HG03108 (cell line): ENCODE data around the gene MYPOP.
"Not testable (repeated sequence)": the region's sequence is repeated elsewhere in the genome, so short reads cannot be mapped to it uniquely, and the experiment has no call there.

ENCODE experiments used
- ATAC-seq: cut with Tn5 transposase; IDR thresholded peaks from one replicate; pipeline ENCODE4 v1.9.1; 2021; ENCODE audit warnings: moderate library complexity; ENCODE audit not compliant: unreplicated experiment

MYPOP gene

GRCh38 chr19:45884682-45885555, 17.5 kb downstream of the MYPOP start:
- no peak for ATAC-seq

GRCh38 chr19:45883881-45884681, 18.3 kb downstream of the MYPOP start:
- ATAC-seq, result no peak

- no peak for ATAC-seq
Observed at GRCh38 chr19:45883586-45883880, 18.9 kb downstream of the MYPOP start.

GRCh38 chr19:45882652-45883585, 19.5 kb downstream of the MYPOP start:
- no peak for ATAC-seq

- ATAC-seq, result no peak
Observed at GRCh38 chr19:45881909-45882528, 20.4 kb downstream of the MYPOP start.

DNA sequence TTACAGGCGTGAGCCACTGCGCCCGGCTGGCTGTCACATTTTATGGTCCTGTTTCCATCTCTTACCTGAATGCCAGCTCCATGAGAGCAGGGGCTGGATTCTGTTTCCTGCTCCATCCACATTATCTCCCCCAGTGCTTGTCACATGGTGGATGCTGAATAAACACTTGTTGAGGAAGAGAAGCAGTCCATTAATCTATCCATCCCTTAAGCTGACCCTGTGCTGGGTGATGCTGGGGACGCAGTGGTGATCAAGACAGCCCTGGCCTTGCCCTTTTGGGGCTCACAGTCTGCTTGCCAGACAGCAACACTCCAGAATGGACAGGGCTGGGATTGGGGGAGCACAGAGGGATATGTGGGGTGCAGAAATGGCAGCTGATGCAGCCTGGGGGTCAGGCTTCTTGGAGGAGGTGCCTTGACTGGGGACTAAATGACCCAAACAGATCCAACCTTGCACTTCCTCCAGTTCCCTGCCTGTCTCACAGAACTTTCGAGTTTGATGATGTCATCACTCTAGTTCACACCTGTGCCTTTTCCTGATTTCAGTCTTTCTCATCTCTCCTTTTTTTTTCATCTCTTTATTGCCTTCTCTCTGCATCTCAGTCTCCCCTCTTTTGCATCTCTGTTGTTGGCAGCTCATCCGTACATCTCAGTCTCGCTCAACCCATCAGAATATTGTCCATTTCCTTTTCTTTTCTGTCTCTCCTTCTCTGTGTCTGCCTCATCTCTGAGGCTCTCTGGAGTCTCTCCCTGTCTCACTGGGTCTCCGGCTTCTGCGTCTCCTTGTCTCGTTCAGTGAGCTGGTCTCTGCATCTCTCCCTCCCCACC, 21.1 kb downstream of the MYPOP start:
- ATAC-seq, result no peak

DNA sequence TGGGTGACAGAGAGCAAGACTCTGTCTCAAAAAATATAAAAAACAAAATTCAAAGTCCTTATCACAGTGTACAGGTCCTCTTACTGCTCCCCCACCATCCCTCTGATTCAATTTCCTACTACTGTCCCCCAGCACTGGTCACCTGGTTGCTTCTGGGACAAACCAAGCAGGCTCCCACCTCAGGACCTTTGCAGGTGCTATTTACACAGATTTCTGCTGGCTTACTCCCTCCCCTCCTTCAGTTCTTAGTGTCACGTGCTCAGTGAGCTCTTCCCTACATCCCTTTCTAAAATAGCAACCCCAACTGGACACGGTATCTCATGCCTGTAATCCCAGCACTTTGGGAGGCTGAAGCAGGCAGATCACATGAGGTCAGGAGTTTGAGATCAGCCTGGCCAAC, 22.4 kb downstream of the MYPOP start:
- ATAC-seq, result no peak

DNA sequence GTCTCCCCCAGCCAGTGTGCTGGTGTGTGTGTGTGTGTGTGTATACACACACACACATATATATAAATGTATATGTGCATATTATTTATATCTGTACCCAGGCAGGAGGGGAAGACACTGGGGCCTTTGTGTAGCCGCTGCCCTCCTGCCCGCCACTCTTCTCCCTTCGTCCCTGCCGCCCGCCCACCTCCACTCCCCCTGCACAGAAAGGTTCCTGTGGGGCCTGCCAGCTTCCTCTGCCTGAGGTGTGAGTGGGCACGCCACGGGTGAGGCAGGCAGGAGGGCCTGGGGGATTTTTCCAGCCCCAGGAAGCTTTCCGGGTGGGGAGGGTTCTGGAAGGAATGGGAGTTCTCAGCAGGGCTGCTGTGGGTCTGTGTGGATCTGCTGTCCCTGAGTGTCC, 23.4 kb downstream of the MYPOP start:
- ATAC-seq, result no peak

GRCh38 chr19:45878043-45878794, 24.2 kb downstream of the MYPOP start:
- ATAC-seq, result no peak

DNA sequence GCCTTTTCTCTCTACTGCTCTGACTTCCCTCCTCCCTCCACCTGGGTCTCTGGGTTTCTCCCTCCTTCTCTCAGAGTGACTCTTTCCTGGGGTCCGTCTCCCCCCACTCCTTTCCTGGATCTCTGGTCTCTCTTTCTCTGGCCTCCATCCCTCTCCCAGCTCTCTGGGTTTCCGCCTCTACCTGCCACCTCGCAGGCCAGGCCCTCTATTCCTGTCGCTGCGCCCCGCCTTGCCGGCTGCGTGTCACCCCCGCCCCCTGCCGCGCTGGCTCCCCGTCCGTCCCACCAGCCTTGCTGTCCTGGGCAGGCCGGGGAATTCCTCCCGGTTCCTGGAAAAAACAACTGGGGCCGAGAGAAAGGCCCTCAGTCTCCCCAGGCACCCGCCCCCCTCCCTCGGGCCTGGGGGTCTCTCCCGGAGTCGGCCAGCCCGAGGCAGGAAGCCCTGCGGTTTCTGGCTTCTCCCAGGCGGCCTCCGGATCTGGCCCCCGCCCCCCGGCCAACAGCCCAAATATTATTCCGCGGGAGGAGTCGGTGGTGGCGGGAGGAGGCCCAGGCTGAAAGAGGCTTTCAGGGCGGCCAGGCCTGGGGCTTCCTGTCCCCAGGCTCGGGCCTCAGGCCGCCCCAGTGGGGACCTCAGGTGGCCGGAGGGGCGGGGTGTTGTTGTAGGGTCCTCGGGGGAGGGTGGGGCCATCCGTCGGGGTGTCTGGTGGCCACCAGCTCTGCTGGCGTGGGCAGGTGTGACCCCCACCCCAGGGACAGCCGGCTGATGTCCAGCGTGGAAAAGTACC, 25.8 kb downstream of the MYPOP start:
- no peak for ATAC-seq

DNA sequence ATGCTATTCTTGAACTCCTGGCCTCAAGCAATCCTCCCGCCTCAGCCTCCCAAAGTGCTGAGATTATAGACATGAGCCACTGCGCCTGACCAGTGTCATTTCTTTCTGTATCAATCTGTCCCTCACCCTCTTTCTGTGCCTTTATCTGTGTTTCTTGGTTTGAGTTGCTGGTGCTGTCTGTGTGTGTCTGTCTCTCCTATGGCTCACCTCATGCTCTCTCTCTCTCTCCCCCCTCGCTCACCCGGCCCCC, 26.3 kb downstream of the MYPOP start:
- no peak for ATAC-seq

DNA sequence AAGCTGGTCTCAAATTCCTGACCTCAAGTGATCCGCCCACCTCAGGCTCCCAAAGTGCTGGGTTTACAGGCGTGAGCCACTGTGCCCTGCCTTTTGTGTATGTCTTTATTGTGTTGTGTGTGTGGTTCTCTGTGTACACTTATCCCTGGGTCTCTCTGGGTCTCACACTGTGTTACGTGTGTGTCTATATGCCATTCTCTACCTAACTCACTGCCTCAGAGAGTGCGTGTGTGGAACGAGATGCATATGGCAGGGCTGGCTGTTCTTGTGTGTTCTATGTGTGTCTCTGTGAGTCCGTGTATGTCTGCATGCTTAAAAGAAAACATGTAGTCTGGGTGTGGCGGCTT, 27.8 kb downstream of the MYPOP start:
- no peak for ATAC-seq

- ATAC-seq, result no peak
Observed at GRCh38 chr19:45873219-45873772, 29.1 kb downstream of the MYPOP start.

- ATAC-seq, result no peak
Observed at GRCh38 chr19:45872095-45872919, 30.1 kb downstream of the MYPOP start.

GRCh38 chr19:45870798-45871197, 31.6 kb downstream of the MYPOP start:
- no peak for ATAC-seq

- not testable (repeated sequence) for ATAC-seq
Observed at GRCh38 chr19:45867241-45867640, 35.2 kb downstream of the MYPOP start.

- no peak for ATAC-seq
Observed at GRCh38 chr19:45866400-45867176, 35.8 kb downstream of the MYPOP start.
